HCT116 (cell line): ENCODE results near the gene MED9.

ENCODE experiments used
- CEBPB ChIP-seq: IDR thresholded peaks from 2 replicates; pipeline ENCODE4 v1.6.1; 2012; ENCODE audit warnings: low read depth
- CTCF ChIP-seq, 3 experiments: fragments of 200-600 bp in 1 of 3; sonication (generic) in 1 of 3; IDR thresholded peaks in 2 of 3; conservative IDR thresholded peaks in 1 of 3; 2 replicates each; pipeline ENCODE4 v1.5.1; 2012 to 2017; ENCODE audit warnings: low read depth in 2 of 3, low read length in 2 of 3, antibody characterized with exemption in 1 of 3, borderline replicate concordance in 1 of 3, control low read depth in 1 of 3, mild to moderate bottlenecking in 1 of 3, mixed read lengths in 1 of 3, mixed run types in 1 of 3, moderate library complexity in 1 of 3; ENCODE audit not compliant: insufficient read depth in 1 of 3
- EZH2 ChIP-seq: fragments of 200-600 bp; sonication (generic); IDR thresholded peaks from 2 replicates; pipeline ENCODE4 v1.6.1; 2017; ENCODE audit warnings: antibody characterized with exemption, mixed run types
- EZH2phosphoT487 ChIP-seq: fragments of 200-600 bp; IDR thresholded peaks from 2 replicates; pipeline ENCODE4 v1.6.1; 2018; ENCODE audit warnings: antibody characterized with exemption, borderline replicate concordance
- MAX ChIP-seq: IDR thresholded peaks from 2 replicates; pipeline ENCODE4 v1.6.1; 2012
- POLR2A ChIP-seq: IDR thresholded peaks from 2 replicates; pipeline ENCODE4 v1.7.0; 2011; ENCODE audit warnings: borderline replicate concordance; ENCODE audit not compliant: insufficient read depth, insufficient read length; ENCODE audit errors: extremely low read depth
- POLR2AphosphoS5 ChIP-seq: IDR thresholded peaks from 2 replicates; pipeline ENCODE4 v1.6.1; 2011; ENCODE audit warnings: mild to moderate bottlenecking, low read depth, low read length, moderate library complexity
- SRF ChIP-seq: IDR thresholded peaks from 2 replicates; pipeline ENCODE4 v1.6.1; 2012; ENCODE audit warnings: low read depth
- TCF7L2 ChIP-seq: IDR thresholded peaks from 2 replicates; pipeline ENCODE4 v1.7.0; 2011; ENCODE audit warnings: borderline replicate concordance, inconsistent platforms; ENCODE audit not compliant: insufficient read depth, insufficient read length; ENCODE audit errors: extremely low read depth
- ZNF274 ChIP-seq: fragments of 200-500 bp; sonication (Bioruptor generic); IDR thresholded peaks from 2 replicates; pipeline ENCODE4 v1.6.1; 2014; ENCODE audit warnings: mild to moderate bottlenecking, low read depth, low read length, inconsistent platforms

DNA sequence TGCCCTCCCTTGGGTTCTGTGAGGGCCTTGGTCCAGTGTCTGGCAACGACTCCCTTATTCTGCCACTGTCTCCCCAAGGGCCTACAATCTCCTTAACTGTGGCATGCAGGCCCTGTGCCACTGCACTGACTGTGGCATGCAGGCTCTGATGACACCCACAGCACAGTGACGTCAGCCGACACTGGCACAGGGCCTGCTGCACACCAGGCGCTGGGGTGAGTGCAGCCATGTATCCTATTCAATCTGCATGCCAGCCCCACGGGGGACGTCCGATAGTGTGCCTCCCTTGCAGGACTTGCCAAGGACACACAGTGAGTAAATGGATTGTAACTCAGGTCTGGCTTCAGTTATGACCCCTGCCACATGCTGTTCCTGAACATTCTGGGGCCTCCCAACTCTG is 59.2 kb downstream of the MED9 start:
- no peak for TF ChIP-seq MAX
- no peak for TF ChIP-seq SRF
- TF ChIP-seq CEBPB = no peak
- no peak for TF ChIP-seq EZH2
- TF ChIP-seq TCF7L2 = no peak
- no peak for TF ChIP-seq POLR2A
- no peak for TF ChIP-seq CTCF (IDR thresholded peaks at IDR 0.05 in 2 of 3, conservative IDR thresholded peaks at IDR 0.05 in 1 of 3; ENCODE audit: borderline replicate concordance in 1 of 3, insufficient read depth in 1 of 3, low read depth in 2 of 3, low read length in 2 of 3)
- TF ChIP-seq POLR2AphosphoS5 = no peak
- TF ChIP-seq EZH2phosphoT487 = no peak
- TF ChIP-seq ZNF274 = no peak
